ACC112 (cell line): ENCODE measurements around the gene CREM.

Experiments used
- H2AFZ ChIP-seq: fragments of 200-600 bp; sonication (generic); one replicate; pipeline ENCODE4 v1.6.0; 2017; ENCODE audit warnings: antibody characterized with exemption, low read length; ENCODE audit not compliant: unreplicated experiment
- H3K27ac ChIP-seq: fragments of 200-600 bp; sonication (generic); 2 replicates; pipeline ENCODE4 v1.5.1; 2014; ENCODE audit warnings: low read depth, mild to moderate bottlenecking, antibody characterized with exemption, low read length, moderate library complexity
- H3K27me3 ChIP-seq: fragments of 200-600 bp; sonication (generic); 2 replicates; pipeline ENCODE4 v1.6.1; 2014; ENCODE audit warnings: mild to moderate bottlenecking, antibody characterized with exemption, low read length, moderate library complexity, mixed read lengths; ENCODE audit not compliant: insufficient read depth
- H3K36me3 ChIP-seq: fragments of 200-600 bp; sonication (generic); 2 replicates; pipeline ENCODE4 v1.6.1; 2016; ENCODE audit warnings: mild to moderate bottlenecking, antibody characterized with exemption, low read length, moderate library complexity, mixed read lengths; ENCODE audit not compliant: insufficient read depth
- H3K4me1 ChIP-seq: fragments of 200-600 bp; sonication (generic); one replicate; pipeline ENCODE4 v1.6.1; 2016; ENCODE audit warnings: low read length, mixed read lengths; ENCODE audit not compliant: insufficient read depth, unreplicated experiment, control insufficient read depth
- H3K4me3 ChIP-seq: fragments of 200-600 bp; sonication (generic); 2 replicates; pipeline ENCODE4 v1.5.1; 2014; ENCODE audit warnings: mild to moderate bottlenecking, low read depth, low read length
- H3K79me2 ChIP-seq: fragments of 200-600 bp; sonication (generic); one replicate; pipeline ENCODE4 v1.6.0; 2016; ENCODE audit warnings: low read length; ENCODE audit not compliant: control insufficient read depth, unreplicated experiment, insufficient read depth

CREM gene

DNA sequence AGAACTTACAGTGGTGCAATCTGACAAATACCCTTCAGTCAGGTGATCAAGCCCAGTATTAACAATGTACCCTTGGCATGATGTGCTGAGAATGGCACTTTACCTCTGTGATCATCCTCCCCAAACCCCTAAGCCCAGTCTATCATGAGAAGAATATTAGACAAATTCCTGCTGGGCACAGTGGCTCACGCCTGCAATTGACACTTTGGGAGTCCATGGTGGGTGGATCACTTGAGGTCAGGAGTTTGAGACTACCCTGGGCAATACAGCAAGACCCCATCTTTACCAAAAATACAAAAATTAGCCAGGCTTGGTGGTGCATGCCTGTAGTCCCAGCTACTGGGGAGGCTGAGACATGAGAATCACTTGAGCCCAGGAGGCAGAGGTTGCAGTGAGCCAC, 29.1 kb upstream of the CREM start:
- H3K36me3 ChIP-seq, result no peaks in the 10 kb centered on the region
- H3K79me2 ChIP-seq, result no peaks in the 10 kb centered on the region
- H3K27me3 ChIP-seq, result no peaks in the 10 kb centered on the region
- H3K4me1 ChIP-seq, result no peaks in the 10 kb centered on the region
- no peak overlapping the region for H2AFZ ChIP-seq
- H3K4me3 ChIP-seq, result no peak overlapping the region
- no peak overlapping the region for H3K27ac ChIP-seq

DNA sequence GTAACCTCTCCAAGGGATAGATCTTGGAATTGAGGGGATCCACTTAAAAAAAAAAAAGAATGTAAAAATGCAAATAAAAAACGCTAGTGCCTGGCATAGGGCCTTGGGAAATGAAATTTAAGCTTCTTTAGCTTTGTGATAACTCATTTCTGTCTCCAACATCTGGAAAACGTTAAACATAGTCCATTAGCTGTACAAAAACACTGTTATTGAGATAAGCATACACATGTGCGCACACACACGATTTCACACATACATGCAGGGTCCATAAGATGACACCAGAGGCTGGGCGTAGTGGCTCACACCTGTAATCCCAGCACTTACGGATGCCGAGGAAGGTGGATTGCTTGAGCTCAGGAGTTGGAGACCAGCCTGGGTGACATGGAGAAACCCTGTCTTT, 22.8 kb upstream of the CREM start:
- no peak overlapping the region for H3K27ac ChIP-seq
- no peaks in the 10 kb centered on the region for H3K36me3 ChIP-seq
- no peaks in the 10 kb centered on the region for H3K79me2 ChIP-seq
- H2AFZ ChIP-seq, result no peak overlapping the region
- no peak overlapping the region for H3K4me3 ChIP-seq
- no peaks in the 10 kb centered on the region for H3K4me1 ChIP-seq
- no peaks in the 10 kb centered on the region for H3K27me3 ChIP-seq

DNA sequence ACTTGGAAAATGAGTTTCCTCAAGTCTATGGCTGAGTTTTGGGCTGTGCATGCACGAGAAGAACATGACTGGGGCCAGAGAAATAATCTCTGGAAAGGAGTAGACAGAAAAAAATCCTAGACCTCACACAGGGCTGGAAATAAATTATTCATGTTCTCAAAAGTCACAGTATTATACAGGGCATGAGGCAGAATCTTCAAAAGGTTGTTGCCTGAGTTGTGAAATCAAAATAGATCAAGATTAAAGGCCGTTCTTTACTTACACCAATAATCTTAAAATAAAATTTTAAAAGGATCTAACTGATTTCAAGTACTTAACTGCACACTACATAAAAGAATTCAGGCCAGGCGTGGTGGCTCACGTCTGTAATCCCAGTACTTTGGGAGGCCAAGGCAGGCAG, 14.1 kb upstream of the CREM start:
- Histone ChIP-seq H3K4me1 (no peaks in the 10 kb centered on the region), H3K27ac (no peak overlapping the region), H3K36me3 (no peaks in the 10 kb centered on the region), H3K79me2 (no peaks in the 10 kb centered on the region), H2AFZ (no peak overlapping the region), H3K4me3 (no peak overlapping the region), H3K27me3 (no peaks in the 10 kb centered on the region)

DNA sequence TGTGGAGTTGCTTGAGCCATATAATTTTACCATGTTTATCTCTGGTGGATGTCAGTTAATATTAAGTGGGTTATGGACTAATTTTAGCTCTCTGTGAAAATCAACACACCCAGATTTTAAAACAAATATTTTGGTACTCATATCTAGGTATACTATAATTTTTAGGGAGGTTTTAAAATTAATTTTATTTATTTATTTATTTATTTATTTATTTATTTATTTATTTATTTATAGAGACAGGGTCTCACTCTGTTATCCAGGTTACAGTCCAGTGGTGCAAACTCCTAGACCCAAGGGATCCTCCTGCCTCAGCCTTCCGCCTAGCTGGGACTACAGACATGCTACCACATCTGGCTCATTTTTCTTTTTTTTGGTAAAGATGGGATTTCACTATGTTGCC, 7.3 kb upstream of the CREM start:
- Histone ChIP-seq H3K27ac (no peak overlapping the region), H3K36me3 (no peaks in the 10 kb centered on the region), H3K27me3 (no peaks in the 10 kb centered on the region), H2AFZ (no peak overlapping the region), H3K79me2 (no peaks in the 10 kb centered on the region), H3K4me1 (no peaks in the 10 kb centered on the region), H3K4me3 (no peak overlapping the region)

DNA sequence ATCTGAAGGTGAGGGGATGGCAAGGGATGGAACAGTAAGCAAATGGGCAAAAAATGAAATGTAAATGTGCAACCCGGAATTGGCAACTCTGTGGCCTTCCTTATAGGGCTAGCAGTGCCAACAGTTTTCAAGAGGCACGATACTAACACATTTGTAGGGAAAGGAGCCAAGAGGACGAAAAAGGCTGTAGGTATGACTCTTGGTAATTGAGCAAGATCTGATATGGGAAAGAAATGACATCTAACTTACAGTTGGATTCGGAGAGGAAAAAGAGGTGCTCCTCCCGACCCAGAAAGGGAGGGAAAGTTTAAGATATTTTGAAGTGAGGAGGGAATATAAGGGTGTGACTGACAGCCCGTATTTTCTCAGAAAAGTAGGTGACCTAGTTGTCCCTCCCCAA, 2.1 kb upstream of the CREM start:
- Histone ChIP-seq H3K4me1 (peaks cover 13% of the 10 kb centered on the region), H3K27ac (no peak overlapping the region), H3K27me3 (no peaks in the 10 kb centered on the region), H2AFZ (no peak overlapping the region), H3K36me3 (no peaks in the 10 kb centered on the region), H3K79me2 (peaks cover 16% of the 10 kb centered on the region), H3K4me3 (no peak overlapping the region)

DNA sequence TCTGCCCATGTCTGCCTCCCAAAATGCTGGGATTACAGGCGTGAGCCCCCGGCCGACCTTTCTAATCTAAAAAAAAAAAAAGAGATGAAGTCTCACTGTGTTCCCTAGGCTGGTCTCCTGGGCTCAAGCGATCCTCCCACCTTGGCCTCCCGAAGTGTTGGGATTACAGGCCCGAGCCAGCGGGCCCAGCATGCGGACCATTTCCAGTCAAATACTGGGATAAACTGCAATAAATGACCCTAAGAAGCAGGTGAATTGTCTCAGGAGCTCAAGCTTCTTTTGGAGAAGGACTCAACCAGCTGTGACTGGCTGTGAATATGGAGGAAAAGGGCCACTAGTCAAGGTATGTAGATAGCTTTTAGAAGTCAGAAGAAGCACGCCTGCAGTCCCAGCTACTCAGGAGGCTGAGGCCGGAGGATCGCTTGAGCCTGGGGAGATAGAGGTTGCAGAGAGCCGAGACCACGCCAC, 550 bp upstream of the CREM start:
- H3K4me1 ChIP-seq, result peaks cover 15% of the 10 kb centered on the region
- H3K27ac ChIP-seq, result peak overlapping the region; percentile 41; the same call in 1 of the 2 replicates
- no peaks in the 10 kb centered on the region for H3K36me3 ChIP-seq
- peaks cover 30% of the 10 kb centered on the region for H3K79me2 ChIP-seq
- peak overlapping the region; percentile 76 for H2AFZ ChIP-seq
- peak overlapping the region; percentile 96 for H3K4me3 ChIP-seq
- H3K27me3 ChIP-seq, result no peaks in the 10 kb centered on the region

DNA sequence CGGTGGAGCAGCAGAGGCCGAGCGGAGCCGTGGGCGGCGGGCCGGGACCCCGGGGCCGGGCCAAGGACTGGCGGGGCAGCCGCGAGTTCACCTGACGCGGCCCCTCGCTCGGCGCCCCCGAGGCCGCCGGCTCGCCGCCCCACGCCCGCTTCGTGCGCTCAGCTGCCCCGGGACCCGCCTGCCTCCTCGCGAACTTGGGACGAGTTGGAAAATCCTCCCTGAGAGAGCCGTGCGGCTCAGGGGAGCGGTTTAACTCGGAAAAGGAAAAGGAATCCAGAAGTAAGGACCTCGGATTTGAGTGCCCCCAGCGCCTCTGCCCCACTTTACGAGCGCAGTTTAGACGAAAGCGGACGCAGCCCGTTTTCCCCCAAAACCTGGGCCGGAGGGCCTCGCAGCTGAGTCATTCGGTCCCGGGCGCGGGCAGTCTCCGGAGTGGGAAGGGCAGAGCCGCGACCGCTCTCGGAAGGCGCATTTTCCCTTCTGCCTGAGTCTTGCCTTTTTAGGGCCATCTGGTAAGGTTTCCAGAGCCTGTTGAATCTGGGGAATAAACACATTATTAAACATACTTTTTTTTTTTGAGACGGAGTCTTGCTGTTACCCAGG, 744 bp downstream of the CREM start:
- Histone ChIP-seq H3K27ac (peak overlapping the region; percentile 99), H3K79me2 (peaks cover 30% of the 10 kb centered on the region), H3K36me3 (no peaks in the 10 kb centered on the region)

DNA sequence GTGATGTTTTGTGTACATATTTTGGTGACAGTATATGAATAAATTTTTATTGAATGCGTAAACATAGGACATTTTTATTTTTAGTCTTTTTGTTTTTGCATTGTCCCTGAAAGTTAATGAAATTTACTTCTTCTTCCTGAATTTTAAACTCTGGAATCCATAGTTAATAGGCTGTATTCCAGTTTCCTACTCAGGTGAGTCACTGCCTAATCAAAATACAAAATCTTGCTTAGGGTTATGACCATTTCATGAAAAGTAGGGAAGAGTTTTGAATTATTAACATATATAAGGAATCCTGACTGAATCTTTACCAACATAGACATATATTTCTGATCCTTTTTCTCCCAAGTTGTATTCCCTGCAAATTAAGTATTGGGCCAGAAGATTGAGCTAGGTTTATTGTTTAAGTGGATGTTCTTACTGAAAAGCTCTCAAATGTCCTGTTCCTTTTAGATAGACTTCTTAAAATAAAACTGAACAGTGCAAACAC, 2.6 kb downstream of the CREM start:
- Histone ChIP-seq H3K79me2 (peaks cover 35% of the 10 kb centered on the region), H3K27me3 (no peaks in the 10 kb centered on the region), H3K4me3 (peak overlapping the region; percentile 36), H3K4me1 (peaks cover 15% of the 10 kb centered on the region), H2AFZ (no peak overlapping the region), H3K27ac (no peak overlapping the region), H3K36me3 (no peaks in the 10 kb centered on the region)

More for the DNA sequence above, 744 bp downstream of the CREM start:
- no peaks in the 10 kb centered on the region for H3K27me3 ChIP-seq
- H3K4me1 ChIP-seq, result peaks cover 15% of the 10 kb centered on the region
- peak overlapping the region; percentile 96 for H3K4me3 ChIP-seq
- peak overlapping the region; percentile 83 for H2AFZ ChIP-seq

DNA sequence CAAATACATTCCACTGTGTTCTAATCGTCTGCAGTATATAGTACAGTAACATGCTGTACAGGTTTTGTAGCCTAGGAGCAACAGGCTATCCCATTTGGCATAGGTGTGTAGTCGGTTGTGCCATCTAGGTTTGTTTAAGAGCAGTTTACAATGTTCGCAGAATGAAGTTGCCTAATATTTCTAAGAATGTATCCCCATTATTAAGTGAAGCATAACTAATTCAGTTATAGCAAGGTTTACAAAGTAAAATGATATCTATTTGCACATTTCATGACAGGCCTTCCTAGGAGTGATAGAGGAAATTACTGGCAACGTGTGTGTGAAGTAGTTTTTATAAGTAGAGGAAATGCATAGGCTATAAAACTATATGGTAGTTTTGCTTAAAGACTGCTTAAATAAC, 4.0 kb downstream of the CREM start:
- Histone ChIP-seq H3K27ac (no peak overlapping the region), H2AFZ (no peak overlapping the region), H3K27me3 (no peaks in the 10 kb centered on the region), H3K4me3 (no peak overlapping the region), H3K4me1 (peaks cover 15% of the 10 kb centered on the region), H3K79me2 (peaks cover 35% of the 10 kb centered on the region), H3K36me3 (no peaks in the 10 kb centered on the region)

DNA sequence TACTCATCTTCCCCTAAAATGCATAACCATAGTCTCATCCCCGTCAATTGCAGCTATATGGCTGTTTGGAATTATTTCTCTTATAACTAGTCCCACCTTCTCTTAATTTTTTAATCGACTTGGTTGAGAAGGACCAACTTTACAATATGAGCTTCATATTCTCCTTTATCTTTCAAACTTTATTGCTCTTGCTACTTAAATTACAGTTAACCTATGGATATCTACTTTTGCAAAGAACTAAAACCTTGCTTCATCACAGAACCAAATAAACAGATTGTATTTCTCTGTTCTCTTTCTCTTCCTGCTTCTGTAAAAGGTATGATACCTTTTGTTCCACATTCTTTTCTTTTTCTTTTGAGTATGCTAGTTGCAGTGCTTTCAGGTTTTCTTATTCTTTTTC, 6.1 kb downstream of the CREM start:
- peaks cover 42% of the 10 kb centered on the region for H3K79me2 ChIP-seq
- no peaks in the 10 kb centered on the region for H3K36me3 ChIP-seq
- peaks cover 15% of the 10 kb centered on the region for H3K4me1 ChIP-seq
- no peak overlapping the region for H3K4me3 ChIP-seq
- no peak overlapping the region for H2AFZ ChIP-seq
- no peaks in the 10 kb centered on the region for H3K27me3 ChIP-seq
- no peak overlapping the region for H3K27ac ChIP-seq

DNA sequence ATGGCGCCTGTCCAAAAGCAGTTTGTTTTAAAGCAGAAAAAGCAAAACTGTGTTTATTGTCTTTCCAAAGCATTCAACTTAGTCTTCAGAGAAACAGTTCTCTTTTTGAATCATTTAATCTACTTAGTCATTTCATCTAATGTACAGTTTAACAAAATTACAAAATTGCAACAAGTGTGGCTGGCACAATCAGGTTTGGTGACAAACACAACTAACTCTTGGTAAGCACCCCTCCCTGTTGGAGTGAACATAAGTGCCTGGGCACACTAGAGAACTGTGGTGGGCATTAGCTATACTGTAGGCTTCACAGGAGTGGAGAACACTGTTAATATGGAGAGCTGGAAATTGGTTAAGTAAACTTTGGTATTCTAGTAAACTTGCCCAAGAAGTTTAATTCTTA, 6.9 kb downstream of the CREM start:
- no peak overlapping the region for H2AFZ ChIP-seq
- H3K27me3 ChIP-seq, result no peaks in the 10 kb centered on the region
- H3K79me2 ChIP-seq, result peaks cover 35% of the 10 kb centered on the region
- no peaks in the 10 kb centered on the region for H3K36me3 ChIP-seq
- H3K4me3 ChIP-seq, result no peak overlapping the region
- no peak overlapping the region for H3K27ac ChIP-seq
- peaks cover 11% of the 10 kb centered on the region for H3K4me1 ChIP-seq
